B cell (primary cell): ENCODE measurements around the gene ANKRD29. TPM values are rescaled to one million over a fixed set of nuclear protein-coding genes. Genes with fewer than 3 reads are reported as not detected.

ENCODE experiments used
- ATAC-seq: fragments of 200-7000 bp; cut with Tn5 transposase; one replicate; pipeline ENCODE4 v1.10.0; 2021; ENCODE audit warnings: low read depth, mild to moderate bottlenecking, moderate number of reproducible peaks, moderate library complexity
- CTCF ChIA-PET: fragments of 350-600 bp; sonication (Branson Sonifier 250); formaldehyde crosslinking; loops from one replicate; lab custom pipeline; 2021; ENCODE audit warnings: antibody characterized with exemption, inconsistent platforms; lab: Charles Lee
- POLR2A ChIA-PET: fragments of 350-600 bp; sonication (Branson Sonifier 250); formaldehyde crosslinking; loops from one replicate; lab custom pipeline; 2021; ENCODE audit warnings: antibody characterized with exemption; lab: Charles Lee
- DNase-seq: peaks from one replicate; pipeline ENCODE4 v3.0.0; 2013
- H2AFZ ChIP-seq: 2 replicates; pipeline ENCODE4 v1.6.1; 2012; ENCODE audit warnings: mild to moderate bottlenecking, low read depth, low read length; ENCODE audit not compliant: insufficient read depth, poor library complexity, severe bottlenecking
- H3K27ac ChIP-seq, 2 donors: 1 replicate in 1 of 2; 2 replicates in 1 of 2; pipeline ENCODE4 v1.5.1; 2012 to 2013; ENCODE audit warnings: low read length in 2 of 2, mild to moderate bottlenecking in 2 of 2, moderate library complexity in 1 of 2
- H3K27me3 ChIP-seq, 4 experiments: fragments of 200-600 bp in 1 of 4; sonication (generic) in 1 of 4; replicated peaks in 1 of 4; 1 replicate in 2 of 4; 2 replicates in 2 of 4; pipeline versions ENCODE4 v1.6.1 to v1.7.0; 2013 to 2016; ENCODE audit warnings: low read length in 3 of 4, mild to moderate bottlenecking in 2 of 4, mixed read lengths in 1 of 4, moderate library complexity in 1 of 4; ENCODE audit not compliant: insufficient read depth in 4 of 4, control insufficient read depth in 3 of 4; ENCODE audit errors: control extremely low read depth in 1 of 4
- H3K36me3 ChIP-seq, 2 experiments: replicated peaks in 1 of 2; 1 replicate in 1 of 2; 2 replicates in 1 of 2; pipeline versions ENCODE4 v1.6.1 to v1.7.1; 2013; ENCODE audit warnings: low read length in 1 of 2; ENCODE audit not compliant: insufficient read depth in 2 of 2, control insufficient read depth in 1 of 2; ENCODE audit errors: control extremely low read depth in 1 of 2, extremely low read depth in 1 of 2
- H3K4me1 ChIP-seq, 2 donors: fragments of 200-600 bp in 1 of 2; sonication (generic) in 1 of 2; 1 replicate in 1 of 2; 2 replicates in 1 of 2; pipeline versions ENCODE4 v1.5.1 to v1.6.1; 2013 to 2017; ENCODE audit warnings: low read length in 2 of 2; ENCODE audit not compliant: control insufficient read depth in 2 of 2, insufficient read depth in 2 of 2
- H3K4me2 ChIP-seq: replicated peaks from 2 replicates; pipeline ENCODE3; 2012; ENCODE audit warnings: mild to moderate bottlenecking, low read depth, low read length; ENCODE audit not compliant: poor library complexity, severe bottlenecking
- H3K4me3 ChIP-seq, 5 experiments: fragments of 200-600 bp in 1 of 5; sonication (generic) in 1 of 5; 1 replicate in 3 of 5; 2 replicates in 2 of 5; pipeline versions ENCODE4 v1.5.1 to v1.7.0; 2011 to 2016; ENCODE audit warnings: low read length in 4 of 5, mild to moderate bottlenecking in 4 of 5, low read depth in 2 of 5, control low read depth in 1 of 5, moderate library complexity in 1 of 5; ENCODE audit not compliant: insufficient read depth in 1 of 5; ENCODE audit errors: control extremely low read depth in 1 of 5, extremely low read depth in 1 of 5
- H3K79me2 ChIP-seq: fragments of 200-600 bp; sonication (generic); one replicate; pipeline ENCODE4 v1.6.0; 2016; ENCODE audit warnings: low read length; ENCODE audit not compliant: control insufficient read depth, insufficient read depth
- H3K9ac ChIP-seq: fragments of 200-600 bp; sonication (generic); 2 replicates; pipeline ENCODE4 v1.6.1; 2017; ENCODE audit warnings: mild to moderate bottlenecking, low read length, moderate library complexity
- H3K9me3 ChIP-seq, 3 donors: one replicate each; pipeline versions ENCODE4 v1.6.1 to v1.7.1; 2013; ENCODE audit warnings: low read length in 2 of 3; ENCODE audit not compliant: control insufficient read depth in 2 of 3, insufficient read depth in 1 of 3; ENCODE audit errors: control extremely low read depth in 1 of 3
- H4K20me1 ChIP-seq: 2 replicates; pipeline ENCODE4 v1.6.0; 2012; ENCODE audit warnings: mild to moderate bottlenecking, low read length; ENCODE audit not compliant: insufficient read depth, control insufficient read depth, poor library complexity, severe bottlenecking
- H3K27ac Mint-ChIP-seq: one replicate; pipeline ENCODE4 v1.8.0; 2021; ENCODE audit warnings: mixed read lengths
- H3K27me3 Mint-ChIP-seq: one replicate; pipeline ENCODE4 v1.8.0; 2021; ENCODE audit warnings: mixed read lengths
- H3K4me1 Mint-ChIP-seq: one replicate; pipeline ENCODE4 v1.8.0; 2021; ENCODE audit warnings: mixed read lengths
- H3K4me3 Mint-ChIP-seq: one replicate; pipeline ENCODE4 v1.8.0; 2021; ENCODE audit warnings: mixed read lengths
- H3K9me3 Mint-ChIP-seq: one replicate; pipeline ENCODE4 v1.8.0; 2022; ENCODE audit warnings: mixed read lengths; ENCODE audit not compliant: insufficient read depth
- EZH2 ChIP-seq: IDR thresholded peaks from 2 replicates; pipeline ENCODE4 v1.6.1; 2012; ENCODE audit warnings: borderline replicate concordance, low read depth, mild to moderate bottlenecking, moderate library complexity, low read length; ENCODE audit not compliant: insufficient read depth, poor library complexity, severe bottlenecking
- WGBS: methylation state at CpG from one replicate; pipeline ENCODE4 v1.1.5; 2013; ENCODE audit warnings: missing lambda C conversion rate; ENCODE audit not compliant: insufficient coverage; 5-methylcytosine and 5-hydroxymethylcytosine counted together
- intact Hi-C: fragments of 100-400 bp; cut with micrococcal nuclease; formaldehyde crosslinking; loops from one replicate; pipeline ENCODE4 v1.10.0; 2022
- polyA plus RNA-seq: library from polyadenylated mRNA; depleted of rRNA; stranded (reverse); fragments of >200 nt; gene quantifications from 2 replicates; pipeline ENCODE4 v1.2.3, GENCODE V29; 2012
- total RNA-seq, 2 donors: library from RNA; stranded (reverse); fragments of 120-200 nt in 1 of 2; gene quantifications; 1 replicate in 1 of 2; 2 replicates in 1 of 2; pipeline versions ENCODE4 v1.2.3 to v1.2.4, GENCODE V29; 2013 to 2022
- TF ChIP-seq, protein P1 (sequence below): fragments of 200-600 bp; IDR thresholded peaks from one replicate; pipeline ENCODE4 v1.8.0; 2022; ENCODE audit warnings: antibody characterized with exemption, mild to moderate bottlenecking

The ANKRD29 gene
- total and polyA plus RNA-seq, 2 donors (not counting 1 experiment from before 2014, with no cell fraction given) = not detected

DNA sequence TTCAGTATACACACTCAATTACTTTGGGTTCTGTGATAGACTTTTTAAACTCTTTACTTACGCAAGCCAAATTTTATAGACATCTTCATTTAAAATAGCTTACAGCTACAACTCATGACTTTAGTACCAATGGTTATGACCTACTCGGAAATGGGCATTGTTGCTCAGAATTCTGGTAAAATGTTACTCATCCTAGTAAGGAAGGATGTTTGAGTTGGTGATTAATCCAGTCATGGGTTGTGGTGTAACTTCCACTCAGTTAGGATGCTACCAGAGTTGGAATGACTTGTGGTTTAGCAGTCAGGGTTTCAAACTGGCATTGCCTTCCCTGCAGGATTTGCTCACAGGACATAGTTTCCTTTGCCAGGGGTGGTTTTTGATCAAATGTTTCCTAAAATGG lies 69.0 kb downstream of the ANKRD29 start:
- ATAC-seq (no peak), DNase-seq (no peak)
- intact Hi-C loops = no loop called here
- POLR2A ChIA-PET = no interaction called here
- no peaks in the 10 kb centered on the region for H4K20me1 ChIP-seq
- WGBS = no CpG with 5 or more reads among the region's 2 CpGs
- H3K79me2 ChIP-seq = no peaks in the 10 kb centered on the region
- H3K4me3 ChIP-seq = no peak overlapping the region
- TF ChIP-seq, protein P1, sequence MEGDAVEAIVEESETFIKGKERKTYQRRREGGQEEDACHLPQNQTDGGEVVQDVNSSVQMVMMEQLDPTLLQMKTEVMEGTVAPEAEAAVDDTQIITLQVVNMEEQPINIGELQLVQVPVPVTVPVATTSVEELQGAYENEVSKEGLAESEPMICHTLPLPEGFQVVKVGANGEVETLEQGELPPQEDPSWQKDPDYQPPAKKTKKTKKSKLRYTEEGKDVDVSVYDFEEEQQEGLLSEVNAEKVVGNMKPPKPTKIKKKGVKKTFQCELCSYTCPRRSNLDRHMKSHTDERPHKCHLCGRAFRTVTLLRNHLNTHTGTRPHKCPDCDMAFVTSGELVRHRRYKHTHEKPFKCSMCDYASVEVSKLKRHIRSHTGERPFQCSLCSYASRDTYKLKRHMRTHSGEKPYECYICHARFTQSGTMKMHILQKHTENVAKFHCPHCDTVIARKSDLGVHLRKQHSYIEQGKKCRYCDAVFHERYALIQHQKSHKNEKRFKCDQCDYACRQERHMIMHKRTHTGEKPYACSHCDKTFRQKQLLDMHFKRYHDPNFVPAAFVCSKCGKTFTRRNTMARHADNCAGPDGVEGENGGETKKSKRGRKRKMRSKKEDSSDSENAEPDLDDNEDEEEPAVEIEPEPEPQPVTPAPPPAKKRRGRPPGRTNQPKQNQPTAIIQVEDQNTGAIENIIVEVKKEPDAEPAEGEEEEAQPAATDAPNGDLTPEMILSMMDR = no peak
- no peak for TF ChIP-seq EZH2
- H2AFZ ChIP-seq = no peak overlapping the region
- no peaks in the 10 kb centered on the region for H3K27me3 ChIP-seq
- no peak overlapping the region for H3K27ac ChIP-seq
- Mint-ChIP-seq H3K27ac (no peak overlapping the region), H3K27me3 (no peaks in the 10 kb centered on the region), H3K9me3 (no peaks in the 10 kb centered on the region), H3K4me3 (no peak overlapping the region), H3K4me1 (peaks cover 9% of the 10 kb centered on the region)
- CTCF ChIA-PET = no interaction called here
- H3K9me3 ChIP-seq = no peaks in the 10 kb centered on the region
- H3K36me3 ChIP-seq = no peaks in the 10 kb centered on the region
- peaks cover 0 to 7% of the 10 kb centered on the region in 2 donors for H3K4me1 ChIP-seq
- H3K4me2 ChIP-seq = no peak overlapping the region
- no peak overlapping the region for H3K9ac ChIP-seq

DNA sequence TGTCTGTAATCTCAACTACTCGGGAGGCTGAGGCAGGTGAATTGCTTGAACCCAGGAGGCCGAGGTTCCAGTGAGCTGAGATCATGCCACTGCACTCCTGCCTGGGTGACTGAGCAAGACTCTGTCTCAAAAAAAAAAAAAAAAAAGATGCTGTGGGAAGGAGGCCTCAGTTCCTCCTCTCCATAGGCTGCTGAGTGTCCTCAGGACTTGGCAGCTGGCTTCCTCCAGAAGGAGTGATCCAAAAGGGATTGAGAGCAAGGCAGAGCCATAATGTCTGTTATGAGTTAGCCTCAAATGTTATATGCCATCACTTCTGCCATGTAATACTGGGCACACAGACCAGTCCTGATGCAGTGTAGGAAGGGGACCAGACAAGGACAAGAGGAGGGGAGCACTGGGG lies 69.8 kb downstream of the ANKRD29 start:
- no peak for DNase-seq
- 100% methylated on average over 2 of the region's 2 CpGs for WGBS
- no peaks in the 10 kb centered on the region for H3K36me3 ChIP-seq
- H3K4me1 Mint-ChIP-seq = peaks cover 9% of the 10 kb centered on the region
- no peak overlapping the region for H2AFZ ChIP-seq
- ChIA-PET CTCF (interaction anchor here (0.8 kb wide), 1 partner anchor 76 kb away, joined by 3 read pairs; no protein-coding TSS in a partner anchor), POLR2A (no interaction called here)
- H3K4me3 ChIP-seq = no peak overlapping the region
- H3K9me3 ChIP-seq = no peaks in the 10 kb centered on the region
- H3K4me2 ChIP-seq = no peak overlapping the region
- peaks cover 0 to 7% of the 10 kb centered on the region in 2 donors for H3K4me1 ChIP-seq
- H3K27me3 Mint-ChIP-seq = no peaks in the 10 kb centered on the region
- no peaks in the 10 kb centered on the region for H3K27me3 ChIP-seq
- TF ChIP-seq EZH2 = no peak
- TF ChIP-seq, protein P1 = no peak
- H3K27ac Mint-ChIP-seq = no peak overlapping the region
- no peaks in the 10 kb centered on the region for H3K79me2 ChIP-seq
- no peak overlapping the region for H3K27ac ChIP-seq
- intact Hi-C loops = no loop called here
- no peak for ATAC-seq
- H4K20me1 ChIP-seq = no peaks in the 10 kb centered on the region
- H3K4me3 Mint-ChIP-seq = no peak overlapping the region
- no peaks in the 10 kb centered on the region for H3K9me3 Mint-ChIP-seq
- H3K9ac ChIP-seq = no peak overlapping the region
